ENCODE measurements around the gene DAB1.

Gene DAB1

DNA sequence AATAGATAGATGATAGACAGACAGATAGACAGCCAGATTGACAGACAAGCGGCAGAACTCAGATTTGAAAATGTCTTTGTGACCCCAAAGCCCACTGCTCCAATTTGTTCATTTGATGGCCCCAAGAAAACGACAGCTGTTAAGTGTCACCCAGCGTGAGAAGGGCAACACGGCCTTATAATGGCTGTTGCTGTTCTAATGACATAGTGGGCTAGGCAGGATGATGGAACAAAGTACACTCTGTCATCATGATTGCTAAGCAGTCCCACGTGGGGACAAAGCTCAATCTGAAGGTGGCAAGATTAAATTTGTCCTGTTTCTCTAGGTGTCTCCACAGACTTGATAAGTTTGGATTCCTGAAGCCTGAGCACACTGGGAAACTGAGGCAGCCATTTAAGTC, 112.9 kb downstream of the DAB1 start:
- DNase-seq = no peak

DNA sequence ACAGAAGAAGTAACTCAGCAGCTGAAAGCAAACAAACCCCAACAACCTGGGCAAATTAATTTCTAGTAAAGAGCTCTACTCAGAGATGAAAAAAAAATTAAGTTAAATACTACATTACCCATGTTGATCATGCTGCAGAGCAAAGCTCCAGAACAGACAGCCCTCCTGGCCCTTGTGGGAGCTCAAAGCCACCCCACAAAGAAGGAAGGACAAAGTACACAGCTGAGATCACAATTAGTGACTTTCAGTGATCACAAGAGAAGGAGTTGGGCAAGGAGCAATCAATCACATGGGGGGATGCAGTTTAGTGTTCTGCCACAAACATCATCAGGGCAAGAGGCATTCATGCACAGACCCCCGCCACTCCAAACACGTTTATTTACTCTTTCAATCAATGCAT, 114.2 kb downstream of the DAB1 start:
- no peak for DNase-seq

DNA sequence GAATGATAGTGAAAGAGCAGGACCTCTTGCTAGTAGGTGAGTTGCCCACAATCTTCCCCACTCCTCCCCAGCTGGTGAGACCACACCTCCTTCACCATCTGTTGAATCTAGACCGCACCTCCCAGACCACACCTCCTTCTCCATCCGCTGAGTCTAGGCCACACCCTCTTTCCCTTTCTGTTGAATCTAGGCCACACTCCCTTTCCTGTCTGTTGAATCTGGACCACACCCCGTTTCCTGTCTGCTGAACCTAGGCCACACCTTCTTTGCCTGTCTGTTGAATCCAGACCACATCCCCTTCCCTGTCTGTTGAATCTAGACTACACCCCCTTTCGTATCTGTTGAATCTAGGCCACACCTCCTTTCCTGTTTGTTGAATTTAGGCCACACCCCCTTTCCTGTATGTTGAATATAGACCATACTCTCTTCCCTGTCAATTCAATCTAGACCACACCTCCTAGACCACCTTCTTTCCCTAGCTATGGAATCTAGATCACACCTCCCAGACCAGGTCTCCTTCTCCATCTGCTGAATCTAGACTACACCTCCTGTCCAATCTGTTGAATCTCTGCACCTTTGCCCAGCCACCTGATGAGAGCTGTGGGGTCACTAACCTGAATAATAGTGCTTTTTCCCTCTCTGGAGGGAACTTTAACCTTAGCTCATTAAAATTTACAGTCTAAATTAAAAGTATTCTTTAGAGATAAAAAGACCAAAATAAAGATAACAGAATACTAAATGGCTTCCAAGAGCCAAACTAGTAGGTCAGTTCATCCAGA, 116.3 kb downstream of the DAB1 start:
- DNase-seq = peak; percentile 33 to 43

DNA sequence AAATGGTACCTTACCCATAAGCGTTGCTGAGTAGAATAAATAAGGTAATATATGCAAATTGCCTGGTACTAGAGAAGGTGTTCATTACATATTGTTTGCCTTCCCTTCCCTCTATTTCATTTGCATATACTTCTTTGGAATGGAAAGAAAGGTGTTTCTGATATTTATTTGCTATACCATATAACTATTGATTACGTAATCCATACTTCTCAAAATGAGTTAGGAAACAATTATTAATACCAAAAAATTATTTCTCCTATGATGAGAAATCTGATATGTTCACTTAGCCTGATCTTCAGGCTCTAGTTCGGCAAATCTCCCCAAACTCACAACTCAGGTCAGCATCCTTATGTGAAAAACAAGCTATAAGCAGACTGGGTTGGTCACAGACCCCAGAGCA, 119.3 kb downstream of the DAB1 start:
- DNase-seq = no peak

DNA sequence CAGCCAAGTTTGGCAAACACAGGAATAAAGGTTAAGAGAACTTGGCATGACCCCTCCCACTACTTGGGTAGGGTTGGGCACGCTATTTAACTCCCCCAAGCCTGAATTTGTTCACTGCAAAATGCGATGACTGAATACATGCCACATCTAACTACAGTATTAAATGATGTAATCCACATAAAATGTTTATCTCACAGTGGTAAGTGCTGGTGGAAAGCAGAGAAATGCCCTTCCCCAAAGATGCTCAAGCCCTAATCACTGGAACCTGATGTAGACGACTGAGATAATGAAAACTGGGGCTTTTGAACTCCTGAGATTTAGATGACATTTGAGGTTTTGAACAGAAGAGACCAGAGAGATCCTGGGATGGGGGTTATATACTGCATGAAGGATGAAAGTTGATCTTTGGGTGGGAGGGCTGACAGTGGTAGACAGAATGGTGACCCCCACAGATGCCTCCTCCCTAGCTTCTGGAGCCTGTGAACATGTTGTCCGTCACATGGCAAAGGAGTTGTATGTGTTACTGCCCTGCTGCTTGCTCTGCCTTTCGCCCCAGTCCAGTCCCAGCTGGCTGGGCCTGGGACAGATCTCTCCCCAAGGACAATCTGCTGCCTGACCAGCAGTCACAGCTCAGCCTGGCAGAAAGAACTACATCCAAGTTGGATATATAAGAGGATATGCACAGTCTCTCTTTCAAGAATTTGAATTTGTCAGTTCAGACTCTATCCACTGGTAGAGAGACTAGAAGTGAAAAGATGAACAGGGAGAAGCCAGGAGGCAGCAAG, 120.9 kb downstream of the DAB1 start:
- no peak for DNase-seq

DNA sequence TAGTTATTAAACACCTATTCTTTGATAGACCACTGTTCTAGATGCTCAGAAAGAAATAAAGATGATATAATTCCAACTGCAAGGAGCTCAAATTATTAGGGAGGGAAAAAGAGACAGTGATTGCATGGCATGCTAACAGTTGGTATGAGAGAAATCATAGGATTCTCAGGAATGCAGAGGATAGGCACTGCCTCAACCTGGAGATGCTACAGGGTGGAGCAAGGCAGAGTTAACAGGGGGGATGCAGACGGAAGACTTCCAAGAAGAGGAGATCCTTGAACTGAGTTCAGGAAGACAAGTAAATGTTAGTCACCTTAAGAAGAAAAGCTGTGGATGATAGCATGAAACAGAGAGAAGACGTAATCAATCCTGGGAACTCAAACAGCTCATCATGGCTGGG, 123.7 kb downstream of the DAB1 start:
- DNase-seq = no peak

DNA sequence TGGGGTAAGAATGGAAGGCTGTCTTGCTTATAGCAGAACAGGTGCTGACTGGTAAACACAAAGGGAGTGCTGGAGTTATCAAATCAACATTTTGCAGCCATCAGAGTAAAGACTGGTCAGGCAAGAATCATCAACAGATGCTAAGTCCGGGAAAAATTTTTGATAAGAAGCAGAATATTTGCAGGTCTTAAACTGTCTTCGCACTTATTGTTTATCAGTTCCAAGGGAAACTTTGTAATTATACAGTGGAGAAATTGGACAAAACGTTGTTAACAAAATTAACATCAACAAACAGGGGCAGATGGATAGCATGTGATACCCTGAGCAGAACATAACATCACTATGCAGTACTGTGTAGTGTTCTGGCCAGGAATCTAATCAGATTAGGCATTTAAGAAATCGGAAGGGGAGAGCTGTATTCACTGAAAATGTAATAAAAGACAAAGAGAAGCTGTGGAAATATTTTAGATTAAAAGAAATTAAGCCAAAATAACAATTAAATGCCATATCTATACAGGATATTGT, 127.1 kb downstream of the DAB1 start:
- no peak for DNase-seq

DNA sequence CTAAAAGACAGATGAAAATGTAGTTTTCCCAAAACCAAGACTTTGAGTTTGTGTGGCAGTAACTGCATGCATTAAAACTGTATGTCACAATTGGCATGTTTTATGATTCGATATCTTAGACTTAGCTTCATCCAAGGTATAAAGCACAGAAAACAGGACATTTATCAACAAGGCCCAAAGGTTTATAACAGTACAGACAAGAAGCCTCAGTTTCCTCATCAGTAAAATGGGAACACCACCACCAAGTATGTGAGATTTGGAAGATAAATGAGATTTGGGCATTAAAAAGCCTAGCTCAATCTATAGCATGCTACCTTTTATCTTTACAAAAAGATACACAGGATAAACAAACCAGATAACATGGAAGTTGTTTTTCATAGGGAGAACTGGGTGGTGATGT, 128.5 kb downstream of the DAB1 start:
- no peak for DNase-seq

DNA sequence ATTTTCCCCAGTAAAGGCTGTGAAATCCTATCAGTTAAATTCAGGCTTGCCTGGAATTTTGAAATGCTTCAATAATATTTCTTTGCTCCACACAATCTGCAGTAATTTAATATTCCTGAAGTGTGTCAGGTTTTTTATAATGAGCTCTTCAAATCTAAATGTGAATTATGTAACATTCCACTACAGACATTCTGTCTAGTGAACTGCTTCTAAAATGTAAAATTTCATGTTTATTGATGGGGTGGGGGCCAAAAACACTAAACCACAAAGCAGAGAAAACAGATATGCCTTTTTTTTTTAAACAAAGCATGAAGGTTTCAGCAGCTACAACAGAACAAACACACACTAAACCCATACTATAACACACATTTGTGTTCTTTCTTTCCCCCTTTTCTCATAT, 129.7 kb downstream of the DAB1 start:
- DNase-seq = no peak

DNA sequence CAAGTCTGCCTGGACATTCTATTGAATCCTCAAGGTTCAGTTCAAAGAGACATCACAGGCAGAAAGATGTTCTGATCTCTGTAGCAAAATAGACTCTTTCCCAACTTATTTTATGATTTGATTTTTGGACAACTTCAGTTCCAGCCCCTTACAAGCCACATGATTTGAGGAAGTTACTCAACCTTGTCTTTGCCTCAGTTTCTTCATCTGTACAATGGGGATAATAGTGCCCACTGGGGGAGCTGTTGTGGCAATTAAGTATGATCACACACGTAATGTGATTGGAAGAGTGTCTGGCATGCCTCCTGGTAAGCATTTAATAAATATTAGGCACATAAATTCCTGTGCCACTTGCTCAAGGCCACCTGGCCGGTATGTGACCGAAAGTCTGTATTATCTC, 130.6 kb downstream of the DAB1 start:
- no peak for DNase-seq

DNA sequence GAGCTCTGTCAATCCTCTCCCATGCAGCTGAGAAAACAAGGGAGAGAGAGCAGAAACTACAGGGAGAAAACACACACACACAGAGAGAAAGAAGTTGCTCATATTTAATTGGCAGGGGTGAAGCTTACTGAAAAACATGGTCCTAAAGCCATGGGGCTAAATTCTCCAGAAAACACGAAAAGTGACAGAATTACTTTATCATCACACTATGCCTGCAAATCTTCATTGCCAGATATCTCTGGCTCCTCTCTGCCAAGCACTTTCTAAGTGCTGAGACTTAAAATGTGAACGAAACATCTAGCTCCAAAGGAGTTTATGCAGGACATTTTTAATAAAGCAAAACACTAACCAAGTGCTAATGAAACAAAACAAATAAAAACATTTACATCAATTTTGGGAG, 134.1 kb downstream of the DAB1 start:
- no peak for DNase-seq

DNA sequence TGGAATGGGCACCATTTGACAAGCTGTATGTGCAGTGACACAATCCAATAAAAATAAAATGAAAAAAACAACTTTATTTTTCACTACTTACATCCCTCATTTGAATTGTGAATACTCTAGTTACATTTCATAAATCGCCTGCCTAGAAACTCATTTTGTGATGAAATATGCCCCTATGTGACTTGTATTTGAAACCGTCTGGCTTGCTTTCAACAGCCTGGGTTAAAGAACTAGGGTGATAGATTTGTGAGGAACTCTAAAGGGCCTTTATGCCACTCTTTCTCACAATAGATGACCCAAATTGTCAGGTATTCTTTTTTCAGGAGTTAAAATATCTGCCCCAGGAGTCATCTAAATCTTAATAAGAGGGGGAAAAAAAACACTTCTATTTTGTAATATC, 137.9 kb downstream of the DAB1 start:
- DNase-seq = no peak

DNA sequence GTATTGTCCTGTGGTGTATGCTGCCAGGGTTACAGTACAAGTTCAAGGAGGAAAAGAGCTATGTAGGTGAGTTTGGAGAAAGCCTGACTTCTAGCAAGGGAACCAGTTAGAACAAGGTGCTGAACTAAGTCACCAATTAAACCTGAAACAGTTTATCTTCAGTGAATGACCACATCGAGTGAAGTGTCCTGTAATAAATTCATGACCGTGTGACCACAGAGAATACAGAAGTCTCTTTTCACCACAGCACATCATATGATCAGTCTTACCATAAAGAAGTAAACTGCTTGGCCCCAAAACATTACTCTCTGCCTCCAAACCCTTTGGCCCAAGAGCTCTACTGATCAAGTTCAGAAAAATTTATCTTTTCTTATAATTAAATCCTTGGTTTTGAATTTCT, 141.4 kb downstream of the DAB1 start:
- no peak for DNase-seq

DNA sequence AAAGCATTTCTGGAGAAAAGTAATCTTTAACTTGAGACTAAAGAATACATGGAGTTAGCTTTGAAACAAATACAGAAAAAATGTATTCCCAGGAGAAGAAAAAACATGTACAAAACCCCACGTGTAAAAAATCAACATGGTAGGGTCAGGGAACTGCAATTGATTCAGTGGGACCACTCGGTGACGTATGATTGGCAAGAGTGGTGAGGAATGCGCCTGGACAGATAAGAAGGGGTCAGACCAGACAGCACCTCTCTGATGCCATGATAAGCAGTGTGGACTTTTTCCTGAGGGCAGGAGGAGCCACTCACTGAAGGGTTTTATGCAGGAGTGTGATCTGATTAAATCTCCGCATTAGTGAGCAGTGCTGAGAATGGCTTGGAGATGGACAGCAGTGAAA, 142.5 kb downstream of the DAB1 start:
- DNase-seq = no peak

DNA sequence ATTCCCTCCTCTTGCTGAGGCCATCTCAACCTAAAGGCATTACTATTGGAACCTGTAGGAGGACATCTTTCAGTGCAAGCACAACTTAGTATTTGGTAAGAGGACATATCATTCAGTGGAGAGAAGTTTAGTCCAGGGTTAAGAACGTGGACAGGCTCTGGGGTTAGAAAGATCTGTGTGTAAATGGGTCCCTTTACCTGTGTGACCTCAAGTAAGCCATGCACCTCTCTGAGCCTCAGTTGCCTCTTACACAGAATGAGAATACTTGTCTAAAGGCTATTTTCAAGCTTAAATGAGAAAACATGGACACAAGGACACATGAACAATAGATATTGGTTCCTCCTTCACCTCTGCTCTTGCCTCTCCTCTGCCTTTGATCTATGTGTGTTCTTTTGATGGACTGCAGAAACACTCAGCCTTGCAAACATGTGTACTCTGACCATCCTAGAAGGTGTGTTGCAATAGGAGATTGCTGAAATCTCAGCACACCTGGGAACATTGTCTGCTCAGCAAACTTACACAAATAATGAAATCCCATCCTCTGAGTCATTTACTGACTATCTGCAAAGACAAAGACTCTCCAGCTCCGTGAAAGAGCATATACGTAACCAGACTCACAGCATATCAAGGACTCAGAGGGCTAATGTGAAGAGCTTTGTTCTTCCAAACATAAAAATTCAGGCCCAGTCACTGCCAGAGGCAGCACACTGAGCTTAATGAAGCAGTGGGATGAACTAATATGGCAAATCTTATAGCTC, 143.8 kb downstream of the DAB1 start:
- no peak for DNase-seq

DNA sequence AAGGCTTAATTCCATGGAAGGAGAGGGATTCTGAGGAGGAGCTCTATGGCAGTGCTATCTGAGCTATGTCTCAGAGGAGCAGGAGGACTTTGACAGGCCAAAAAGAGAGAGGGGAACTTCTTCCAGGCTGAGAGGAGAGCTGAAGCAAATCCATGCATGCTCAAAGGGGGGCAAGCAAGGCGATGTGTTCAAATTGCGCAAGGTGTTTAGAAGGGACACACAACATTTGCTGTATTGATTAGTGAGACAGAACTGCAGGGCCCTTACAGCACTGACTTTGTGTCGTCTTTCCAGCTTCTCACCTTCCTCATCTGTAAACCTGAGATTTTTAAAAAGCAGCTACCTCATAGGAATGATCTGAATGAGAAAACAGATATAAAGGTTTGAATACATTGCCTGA, 145.3 kb downstream of the DAB1 start:
- no peak for DNase-seq

DNA sequence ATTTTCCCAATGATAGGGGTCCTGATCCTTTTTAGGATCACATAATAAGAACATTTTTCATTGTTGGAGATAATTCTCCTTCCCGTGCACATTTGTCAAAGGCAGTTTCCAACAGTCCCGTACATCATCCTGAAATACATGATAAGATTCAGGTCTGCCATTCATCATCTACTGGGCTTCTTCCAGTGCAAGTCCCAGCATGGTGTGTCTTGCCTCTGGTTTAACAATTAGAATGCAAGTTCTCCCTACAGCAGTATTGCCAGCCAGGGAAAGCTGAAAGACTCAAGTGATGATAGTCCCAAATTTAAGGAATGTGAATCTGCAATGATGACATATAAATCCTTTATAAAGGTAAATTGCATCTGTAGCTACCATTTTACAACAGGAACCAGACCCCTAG, 146.2 kb downstream of the DAB1 start:
- no peak for DNase-seq

DNA sequence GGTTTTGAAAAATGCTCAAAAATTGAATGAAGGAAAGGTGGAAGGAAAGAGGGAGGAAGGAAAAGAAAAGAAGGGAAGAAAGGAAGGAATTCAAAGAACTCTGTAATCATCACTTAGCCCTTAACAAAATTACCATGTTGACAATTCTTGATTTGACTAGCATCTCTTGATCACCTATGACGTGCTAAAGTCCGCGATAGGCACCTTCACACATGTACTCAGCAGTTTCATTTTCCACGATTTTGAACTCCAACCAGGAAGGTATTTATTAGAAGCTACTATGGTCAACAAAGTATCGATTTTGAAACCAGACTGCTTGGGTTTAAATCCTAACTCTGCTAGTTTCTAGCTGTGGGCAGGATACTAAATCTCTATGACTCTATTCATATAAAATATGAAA, 146.9 kb downstream of the DAB1 start:
- DNase-seq = no peak

DNA sequence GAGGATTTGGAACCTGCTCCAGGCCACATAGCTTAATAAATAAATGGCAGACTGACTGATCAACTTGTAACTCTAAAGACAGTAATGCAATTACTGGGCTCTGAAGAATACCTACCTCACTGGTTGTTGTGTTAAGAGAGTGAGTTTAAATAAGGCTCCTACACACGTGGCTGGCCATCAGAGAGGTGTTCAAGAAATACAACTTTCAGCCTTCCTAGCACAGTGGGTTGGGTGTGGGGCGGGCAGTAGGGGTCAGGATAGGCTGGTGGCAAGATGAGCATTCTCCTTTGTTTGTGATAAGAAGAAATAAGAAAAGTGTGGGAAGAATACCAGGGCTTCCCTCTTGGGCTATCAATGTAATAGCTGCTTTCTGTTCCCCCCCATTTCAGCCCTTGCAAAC, 151.3 kb downstream of the DAB1 start:
- DNase-seq = no peak

DNA sequence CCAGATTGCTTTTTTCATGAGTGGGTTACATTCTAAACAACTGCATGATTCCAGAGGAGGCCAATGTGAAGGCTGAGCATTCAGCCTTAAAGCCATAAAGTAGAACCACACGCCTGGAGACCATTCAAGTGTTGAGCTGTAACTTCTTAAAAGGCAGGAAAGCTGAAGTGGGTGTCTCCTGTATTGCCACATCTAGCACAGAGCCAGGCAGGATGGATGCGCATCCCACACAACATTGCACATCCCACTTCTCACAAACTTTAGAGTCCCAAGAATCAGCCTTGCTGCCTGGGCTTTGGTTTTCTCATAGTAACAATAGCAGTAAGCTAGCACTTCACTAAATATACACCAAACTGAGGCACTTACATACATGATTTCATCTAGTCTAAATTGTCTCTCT, 151.7 kb downstream of the DAB1 start:
- DNase-seq = no peak

DNA sequence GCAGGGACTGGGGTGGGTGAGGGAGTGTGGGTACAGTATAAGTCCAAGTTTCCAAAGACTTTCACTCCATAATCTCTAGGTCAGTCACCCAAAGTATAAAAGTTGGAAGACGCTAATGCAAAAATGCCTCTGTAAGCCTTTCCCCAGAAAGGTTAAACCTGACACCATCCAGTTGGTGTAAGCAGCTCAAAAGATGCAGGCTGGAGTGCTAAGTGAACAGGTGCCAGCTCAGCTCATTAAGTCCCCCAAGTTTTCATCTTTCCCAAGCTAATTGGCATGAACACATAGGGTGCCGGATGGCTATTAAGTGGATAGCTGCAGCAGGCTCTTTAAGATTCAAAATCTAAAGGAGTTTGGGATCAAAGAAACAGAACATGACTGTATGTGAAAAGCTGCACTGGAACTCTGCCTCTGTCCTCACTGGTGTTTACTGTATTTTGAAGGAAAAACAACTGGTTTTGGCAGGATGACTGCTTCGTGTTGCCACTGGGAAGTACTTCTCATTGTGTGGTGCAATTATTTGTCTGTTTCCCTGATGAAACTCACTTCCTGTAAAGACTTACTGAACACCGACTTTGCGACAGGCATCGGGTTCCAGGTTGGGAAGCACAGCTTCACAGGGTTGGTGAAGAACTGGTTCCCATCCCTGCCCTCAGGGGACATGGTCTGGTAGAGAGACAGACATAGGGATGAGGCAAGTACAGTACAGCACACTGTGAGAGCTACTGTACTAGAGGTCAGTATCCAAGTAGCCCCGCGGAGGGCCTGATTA, 152.7 kb downstream of the DAB1 start:
- DNase-seq = no peak

DNA sequence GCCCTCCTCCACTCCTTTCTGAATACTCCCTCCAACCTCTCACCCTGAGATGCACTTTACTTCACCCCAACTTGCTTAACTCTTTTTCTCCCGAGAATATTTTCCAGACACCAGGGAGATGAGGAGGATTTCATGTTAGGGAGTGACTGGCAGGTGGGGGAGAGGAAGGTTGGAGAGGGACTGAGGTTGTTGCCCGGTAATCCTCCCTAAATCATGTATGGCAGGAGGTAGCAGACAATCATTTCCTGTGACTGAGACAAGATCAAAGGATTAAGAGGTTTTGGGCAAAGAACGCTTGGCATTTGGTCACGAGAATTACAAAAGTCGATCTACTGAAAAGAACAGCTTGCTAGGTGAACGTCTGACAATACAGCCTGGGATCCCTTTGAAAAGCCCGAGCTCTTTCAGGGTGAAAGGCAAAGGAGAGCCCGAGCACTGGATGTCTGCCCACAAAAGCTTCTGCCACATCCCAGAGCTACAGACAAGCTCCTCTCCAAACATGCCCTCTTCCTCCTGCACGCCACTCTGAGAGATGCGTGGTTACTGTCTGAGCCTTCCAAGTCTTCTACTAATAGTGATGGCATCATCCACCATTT, 154.1 kb downstream of the DAB1 start:
- no peak for DNase-seq

Measured in activated T-cell treated with anti-CD3 and anti-CD28 coated beads, Interleukin-2, amount 50 U/mL, for 48 hours (primary cell).